GM21786 (cell line): ENCODE measurements around the gene ZNF862.
A peak's percentile ranks its signal among the peaks of the same experiment; 100 is the strongest.

Experiments used
- ATAC-seq: cut with Tn5 transposase; IDR thresholded peaks from one replicate; pipeline ENCODE4 v1.9.1; 2021; ENCODE audit not compliant: unreplicated experiment

Gene ZNF862

DNA sequence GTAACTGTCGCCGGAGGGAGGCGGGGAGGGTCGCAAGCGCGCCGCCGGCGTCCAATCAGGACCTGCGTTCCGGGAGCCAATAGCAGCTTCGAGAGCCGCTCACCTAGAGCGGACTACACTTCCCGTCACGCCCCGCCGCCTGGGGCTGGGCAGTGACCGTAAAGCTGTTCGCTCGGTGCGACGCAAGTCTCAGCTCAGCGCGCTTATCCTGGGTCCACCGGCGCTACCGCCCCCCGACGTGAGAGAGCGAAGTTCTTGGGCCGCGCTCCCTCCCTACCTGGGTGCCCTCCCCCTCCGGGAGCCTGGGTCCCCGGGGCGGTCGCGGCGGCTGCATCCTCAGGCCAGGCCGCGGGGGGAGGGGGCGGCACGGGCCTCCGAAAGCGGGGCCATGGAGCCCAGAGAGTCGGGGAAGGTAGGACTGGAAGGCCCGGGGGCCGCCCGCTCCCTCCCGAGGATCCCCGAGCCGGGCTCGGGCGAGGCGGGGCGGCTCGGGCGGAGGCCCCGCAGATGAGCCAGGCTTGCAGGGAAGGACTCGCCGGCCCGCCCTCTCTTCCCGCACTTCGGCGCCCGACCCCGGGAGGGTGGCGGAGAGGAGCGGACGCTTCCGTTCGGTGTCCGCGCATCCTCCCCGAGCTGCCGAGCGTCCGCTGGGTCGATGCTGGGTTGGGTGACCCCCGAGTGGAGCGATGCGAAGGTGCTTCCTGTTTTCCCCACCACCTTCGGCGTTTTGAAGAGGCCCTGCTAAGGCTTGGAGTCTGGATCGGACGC, at the start of gene ZNF862:
ZNF862 (plus strand) TSS at position 152 of the 768 bp plus-strand sequence; CDS start at position 389, 237 bp downstream.
- ATAC-seq = peak; percentile 98

DNA sequence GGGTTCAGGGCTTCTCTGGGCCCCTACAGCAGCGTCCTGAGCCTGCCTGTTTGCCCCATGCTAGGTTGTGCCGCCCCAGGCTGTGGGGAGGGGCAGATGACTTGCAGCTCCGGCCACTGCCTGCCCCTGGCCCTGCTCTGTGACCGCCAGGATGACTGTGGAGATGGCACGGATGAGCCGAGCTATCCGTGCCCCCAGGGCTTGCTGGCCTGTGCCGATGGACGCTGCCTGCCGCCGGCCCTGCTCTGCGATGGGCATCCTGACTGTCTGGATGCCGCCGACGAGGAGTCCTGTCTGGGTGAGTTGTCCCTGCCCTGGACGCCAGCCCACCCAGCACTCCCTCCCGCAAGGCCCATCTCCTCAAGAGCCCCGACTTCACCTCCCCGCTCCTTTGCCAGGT, 49.1 kb upstream of the ZNF862 start:
- ATAC-seq = no peak

DNA sequence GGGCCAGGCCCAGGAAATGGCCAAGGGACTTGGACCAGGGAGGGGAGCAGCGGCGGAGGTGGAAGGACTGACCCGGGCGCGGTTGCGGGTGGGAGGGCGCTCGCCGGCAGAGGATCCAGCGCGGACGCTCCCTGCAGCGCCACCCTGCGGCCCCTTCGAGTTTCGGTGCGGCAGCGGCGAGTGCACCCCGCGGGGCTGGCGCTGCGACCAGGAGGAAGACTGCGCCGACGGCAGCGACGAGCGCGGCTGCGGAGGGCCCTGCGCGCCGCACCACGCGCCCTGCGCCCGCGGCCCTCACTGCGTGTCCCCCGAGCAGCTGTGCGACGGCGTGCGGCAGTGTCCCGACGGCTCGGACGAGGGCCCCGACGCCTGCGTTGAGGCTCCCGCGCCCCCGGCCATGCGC, 48.0 kb upstream of the ZNF862 start:
- no peak for ATAC-seq

DNA sequence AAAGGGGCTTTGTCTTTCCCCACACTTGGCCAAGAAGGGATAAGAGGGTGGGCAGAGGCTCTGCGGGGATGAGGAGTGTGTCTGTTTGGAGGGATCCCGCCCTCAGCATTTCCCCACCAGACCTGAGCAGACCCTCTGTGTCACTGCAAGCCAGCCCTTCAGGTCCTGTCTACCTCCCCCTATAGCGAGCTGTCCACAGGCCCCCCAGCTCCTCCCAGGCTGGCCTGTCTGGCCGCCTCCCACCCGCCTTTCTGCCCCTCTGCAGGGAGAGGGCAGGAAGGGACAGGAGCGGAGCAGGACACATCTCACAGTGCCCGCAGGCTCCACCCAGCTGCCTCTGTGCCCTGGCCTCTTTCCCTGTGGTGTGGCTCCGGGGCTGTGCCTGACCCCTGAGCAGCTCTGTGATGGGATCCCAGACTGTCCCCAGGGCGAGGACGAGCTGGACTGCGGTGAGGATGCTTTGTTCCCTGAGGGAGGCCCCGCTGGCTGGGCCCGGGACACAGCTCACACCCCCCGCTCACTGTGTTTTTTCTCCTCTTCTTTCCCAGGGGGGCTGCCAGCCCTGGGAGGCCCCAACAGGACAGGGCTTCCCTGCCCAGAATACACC, 47.3 kb upstream of the ZNF862 start:
- ATAC-seq = no peak

DNA sequence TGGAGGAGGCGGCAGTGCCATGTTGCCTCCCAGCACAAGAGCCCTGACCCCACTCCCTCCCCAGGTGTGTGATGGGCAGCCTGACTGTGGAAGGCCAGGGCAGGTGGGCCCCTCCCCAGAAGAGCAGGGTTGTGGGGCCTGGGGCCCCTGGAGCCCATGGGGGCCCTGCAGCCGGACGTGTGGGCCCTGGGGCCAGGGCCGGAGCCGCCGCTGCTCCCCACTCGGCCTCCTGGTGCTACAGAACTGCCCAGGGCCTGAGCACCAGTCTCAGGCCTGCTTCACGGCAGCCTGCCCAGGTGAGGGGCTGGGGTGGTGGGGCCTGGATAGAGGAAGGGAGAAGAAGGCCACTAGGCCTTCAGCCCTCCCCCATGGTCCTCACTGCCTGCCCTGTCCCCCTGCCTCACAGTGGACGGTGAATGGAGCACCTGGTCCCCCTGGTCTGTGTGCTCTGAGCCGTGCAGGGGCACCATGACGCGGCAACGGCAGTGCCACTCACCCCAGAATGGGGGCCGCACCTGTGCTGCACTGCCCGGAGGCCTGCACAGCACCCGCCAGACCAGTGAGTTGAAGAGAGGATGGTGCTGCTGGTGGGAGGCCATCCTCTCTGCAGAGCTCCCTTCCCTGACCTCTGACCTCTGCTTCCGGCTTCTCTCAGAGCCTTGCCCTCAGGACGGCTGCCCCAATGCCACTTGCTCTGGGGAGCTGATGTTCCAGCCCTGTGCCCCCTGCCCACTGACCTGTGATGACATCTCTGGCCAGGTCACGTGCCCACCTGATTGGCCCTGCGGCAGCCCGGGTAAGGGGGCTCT, 46.6 kb upstream of the ZNF862 start:
- ATAC-seq = no peak

DNA sequence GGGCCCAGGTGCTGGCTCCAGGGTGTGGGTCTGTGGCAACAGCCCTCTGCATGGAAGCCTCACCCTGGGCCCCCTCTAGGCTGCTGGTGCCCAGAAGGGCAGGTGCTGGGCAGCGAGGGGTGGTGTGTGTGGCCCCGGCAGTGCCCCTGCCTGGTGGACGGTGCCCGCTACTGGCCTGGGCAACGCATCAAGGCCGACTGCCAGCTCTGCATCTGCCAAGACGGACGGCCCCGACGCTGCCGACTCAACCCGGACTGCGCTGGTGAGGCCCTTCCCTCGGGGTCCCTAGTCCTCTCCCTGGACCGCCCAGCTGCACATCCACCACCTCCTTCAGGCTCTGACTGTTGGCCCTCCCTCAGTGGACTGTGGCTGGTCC, 46.0 kb upstream of the ZNF862 start:
- no peak for ATAC-seq

DNA sequence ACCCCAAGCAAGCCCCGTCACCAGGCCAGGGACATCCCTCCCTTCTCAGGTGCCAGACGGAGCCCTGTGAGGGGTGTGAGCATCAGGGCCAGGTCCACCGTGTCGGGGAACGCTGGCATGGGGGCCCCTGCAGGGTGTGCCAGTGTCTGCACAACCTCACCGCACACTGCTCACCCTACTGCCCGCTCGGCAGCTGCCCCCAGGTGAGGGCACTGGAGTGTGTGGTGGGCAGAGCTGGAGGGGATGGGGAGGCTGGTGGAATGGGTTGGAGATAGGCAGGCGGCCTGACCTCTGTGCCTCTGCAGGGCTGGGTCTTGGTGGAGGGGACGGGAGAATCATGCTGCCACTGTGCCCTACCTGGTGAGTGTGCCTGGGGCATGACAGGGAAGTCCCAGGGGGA, 44.9 kb upstream of the ZNF862 start:
- no peak for ATAC-seq

DNA sequence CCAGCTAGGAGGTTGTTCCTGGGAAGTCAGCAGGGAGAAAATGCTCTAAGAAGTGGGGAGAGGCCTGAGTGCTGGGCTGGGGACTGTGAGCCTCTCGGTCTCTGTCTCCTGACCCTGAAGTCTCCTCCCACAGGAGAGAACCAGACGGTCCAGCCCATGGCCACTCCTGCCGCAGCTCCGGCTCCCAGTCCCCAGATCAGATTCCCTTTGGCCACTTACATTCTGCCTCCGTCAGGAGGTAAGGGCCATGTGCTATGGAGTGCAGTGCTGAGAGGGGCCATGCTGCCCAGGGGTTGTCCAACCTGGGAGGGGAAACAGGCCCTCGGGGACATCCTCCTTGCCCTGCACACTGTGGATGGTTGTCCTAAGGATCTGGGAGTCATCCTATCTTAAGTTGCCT, 43.5 kb upstream of the ZNF862 start:
- ATAC-seq = no peak

DNA sequence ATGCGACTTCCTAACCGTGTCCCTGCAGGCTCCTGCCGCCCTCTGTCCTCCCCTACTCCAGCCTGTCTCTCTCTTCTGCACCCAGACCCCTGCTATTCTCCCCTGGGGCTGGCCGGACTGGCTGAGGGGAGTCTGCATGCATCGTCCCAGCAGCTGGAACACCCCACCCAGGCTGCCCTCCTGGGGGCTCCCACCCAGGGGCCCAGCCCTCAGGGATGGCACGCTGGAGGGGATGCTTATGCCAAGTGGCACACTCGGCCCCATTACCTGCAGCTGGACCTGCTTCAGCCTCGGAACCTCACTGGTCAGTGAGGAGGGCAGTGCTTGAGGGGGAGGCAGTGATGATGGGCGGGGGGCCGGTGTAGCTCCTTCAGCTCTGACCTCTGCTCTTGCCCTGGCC, 43.0 kb upstream of the ZNF862 start:
- ATAC-seq = no peak

DNA sequence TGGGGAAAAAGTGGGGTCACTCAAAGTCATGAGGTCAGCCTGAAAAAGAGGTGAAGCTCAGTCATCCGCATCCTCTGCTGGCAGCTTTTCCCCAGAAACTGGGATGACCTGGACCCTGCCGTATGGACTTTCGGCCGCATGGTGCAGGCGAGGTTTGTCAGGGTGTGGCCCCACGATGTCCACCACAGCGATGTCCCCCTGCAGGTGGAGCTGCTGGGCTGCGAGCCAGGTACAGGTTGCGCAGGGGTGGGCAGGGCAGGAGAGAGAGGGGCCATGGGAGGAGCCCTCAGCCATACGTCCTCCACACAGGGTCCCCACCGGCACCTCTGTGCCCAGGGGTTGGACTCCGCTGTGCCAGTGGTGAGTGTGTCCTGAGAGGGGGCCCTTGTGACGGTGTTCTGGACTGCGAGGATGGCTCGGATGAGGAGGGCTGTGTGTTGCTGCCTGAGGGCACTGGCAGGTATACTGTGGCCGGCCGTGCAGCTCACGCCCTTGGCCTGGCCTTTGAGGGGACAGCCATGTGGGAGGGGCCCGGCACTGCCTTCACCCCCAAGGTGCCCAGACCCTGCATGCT, 41.8 kb upstream of the ZNF862 start:
- no peak for ATAC-seq

DNA sequence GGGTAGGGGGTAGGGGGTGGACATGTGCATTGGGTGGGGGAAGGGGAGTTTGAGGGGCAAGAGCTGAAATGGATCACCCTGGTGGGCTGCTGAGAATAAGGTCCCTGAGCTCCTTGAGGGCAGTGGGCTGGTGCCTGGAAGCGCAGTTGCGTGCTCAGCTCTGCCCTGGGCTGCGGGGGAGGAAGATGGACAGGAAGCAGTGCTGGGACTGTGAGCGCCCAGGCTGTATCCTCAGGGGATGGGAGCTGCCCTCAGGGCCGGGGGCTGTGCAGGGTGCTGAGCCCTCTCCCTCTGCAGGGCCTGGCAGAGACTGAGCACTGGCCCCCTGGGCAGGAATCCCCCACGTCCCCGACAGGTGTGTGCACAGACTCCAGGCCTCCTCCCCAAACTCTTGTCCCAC, 40.4 kb upstream of the ZNF862 start:
- ATAC-seq = no peak

DNA sequence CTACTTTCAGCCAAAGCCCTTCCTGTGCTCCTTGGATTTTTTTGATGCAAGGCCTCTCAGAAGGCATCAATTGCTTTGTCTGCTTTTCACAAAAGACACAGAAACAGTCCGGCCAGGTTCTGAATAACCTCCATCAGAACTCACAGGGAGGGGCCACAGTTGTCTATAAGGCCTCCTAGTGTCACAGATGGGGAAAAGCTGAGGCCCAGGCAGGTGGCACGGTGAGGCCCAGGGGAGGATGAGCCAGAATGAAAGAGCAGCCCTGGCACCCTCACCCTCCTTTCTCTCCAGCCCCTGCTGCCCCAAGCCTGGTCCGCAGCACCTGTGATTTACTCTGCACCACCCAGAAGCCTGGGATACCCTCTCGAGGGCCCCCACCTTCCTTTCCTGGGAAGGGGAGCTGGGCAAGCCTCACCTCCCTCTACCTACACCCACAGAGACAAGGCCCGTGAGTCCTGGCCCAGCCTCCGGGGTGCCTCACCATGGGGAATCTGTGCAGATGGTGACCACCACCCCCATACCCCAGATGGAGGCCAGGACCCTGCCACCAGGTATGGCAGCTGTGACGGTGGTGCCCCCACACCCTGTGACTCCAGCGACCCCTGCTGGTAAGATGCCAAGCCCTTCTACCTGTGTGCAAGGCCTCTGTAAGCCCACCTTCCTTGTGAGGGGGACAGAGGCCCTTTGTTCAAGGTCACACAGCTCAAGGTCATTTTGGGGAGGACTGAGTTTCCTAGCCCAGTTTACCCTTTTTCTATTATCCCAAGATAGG, 38.6 kb upstream of the ZNF862 start:
- ATAC-seq = no peak

DNA sequence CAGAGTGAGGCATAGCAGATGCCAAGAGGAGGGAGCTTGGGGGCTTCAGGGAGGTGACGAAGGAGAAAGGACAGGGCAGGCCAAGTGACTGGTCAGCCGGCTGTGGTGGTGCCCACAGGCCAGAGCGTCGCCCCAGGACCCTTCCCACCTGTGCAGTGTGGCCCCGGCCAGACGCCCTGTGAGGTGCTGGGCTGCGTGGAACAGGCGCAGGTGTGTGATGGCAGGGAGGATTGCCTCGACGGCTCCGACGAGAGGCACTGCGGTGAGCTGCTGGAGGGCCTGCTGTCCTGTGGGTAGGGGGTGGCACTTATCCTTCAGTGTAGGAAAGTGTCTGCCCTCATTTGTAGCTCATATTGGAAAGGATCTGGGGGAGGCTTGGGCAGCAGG, 38.0 kb upstream of the ZNF862 start:
- no peak for ATAC-seq

DNA sequence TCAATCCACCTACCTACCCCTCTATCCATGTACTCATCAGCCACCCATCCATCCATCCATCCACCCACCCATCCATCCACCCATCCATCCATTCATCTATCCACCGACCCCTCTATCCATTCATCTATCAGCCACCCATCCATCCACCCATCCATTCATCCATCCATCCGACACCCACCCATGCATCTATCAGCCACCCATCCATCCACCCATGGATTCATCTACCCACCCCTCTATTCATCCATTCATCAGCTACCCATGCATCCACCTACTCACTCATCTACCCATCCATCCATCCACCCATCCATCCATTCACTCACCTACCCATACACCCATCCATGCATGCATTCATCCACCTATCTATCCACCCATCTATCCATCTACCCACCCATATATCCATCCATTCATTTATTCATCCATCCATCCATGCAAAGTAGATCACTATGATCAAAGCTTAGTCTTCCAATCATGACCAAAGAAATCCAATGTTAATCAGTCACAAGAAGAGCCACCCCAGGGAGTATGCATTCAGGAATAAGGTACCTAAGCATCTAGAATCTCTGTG, 37.1 kb upstream of the ZNF862 start:
- no peak for ATAC-seq

DNA sequence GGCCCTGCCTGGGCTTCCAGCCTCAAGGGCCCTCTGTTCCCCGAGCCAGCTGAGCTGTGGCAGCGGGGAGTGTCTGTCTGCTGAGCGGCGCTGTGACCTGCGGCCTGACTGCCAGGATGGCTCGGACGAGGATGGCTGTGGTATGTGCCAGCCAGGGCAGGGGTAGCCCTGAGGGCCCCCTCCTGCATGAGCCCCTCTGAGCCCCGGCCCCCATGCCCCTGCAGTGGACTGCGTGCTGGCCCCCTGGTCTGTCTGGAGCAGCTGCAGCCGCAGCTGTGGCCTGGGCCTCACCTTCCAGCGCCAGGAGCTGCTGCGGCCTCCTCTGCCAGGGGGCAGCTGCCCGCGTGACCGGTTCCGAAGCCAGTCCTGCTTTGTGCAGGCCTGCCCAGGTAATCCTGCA, 36.4 kb upstream of the ZNF862 start:
- no peak for ATAC-seq

DNA sequence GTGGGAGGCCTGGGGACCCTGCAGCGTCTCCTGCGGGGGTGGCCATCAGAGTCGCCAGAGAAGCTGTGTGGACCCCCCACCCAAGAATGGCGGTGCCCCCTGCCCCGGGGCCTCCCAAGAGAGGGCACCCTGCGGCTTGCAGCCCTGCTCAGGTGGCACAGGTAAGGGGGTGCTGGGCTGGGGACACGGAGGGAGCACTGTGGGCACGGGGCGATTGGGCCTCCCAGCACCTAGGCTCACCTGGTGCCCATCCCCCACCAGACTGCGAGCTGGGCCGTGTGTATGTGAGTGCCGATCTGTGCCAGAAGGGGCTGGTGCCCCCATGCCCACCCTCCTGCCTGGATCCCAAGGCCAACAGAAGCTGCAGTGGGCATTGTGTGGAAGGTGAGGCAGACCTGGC, 35.2 kb upstream of the ZNF862 start:
- no peak for ATAC-seq

DNA sequence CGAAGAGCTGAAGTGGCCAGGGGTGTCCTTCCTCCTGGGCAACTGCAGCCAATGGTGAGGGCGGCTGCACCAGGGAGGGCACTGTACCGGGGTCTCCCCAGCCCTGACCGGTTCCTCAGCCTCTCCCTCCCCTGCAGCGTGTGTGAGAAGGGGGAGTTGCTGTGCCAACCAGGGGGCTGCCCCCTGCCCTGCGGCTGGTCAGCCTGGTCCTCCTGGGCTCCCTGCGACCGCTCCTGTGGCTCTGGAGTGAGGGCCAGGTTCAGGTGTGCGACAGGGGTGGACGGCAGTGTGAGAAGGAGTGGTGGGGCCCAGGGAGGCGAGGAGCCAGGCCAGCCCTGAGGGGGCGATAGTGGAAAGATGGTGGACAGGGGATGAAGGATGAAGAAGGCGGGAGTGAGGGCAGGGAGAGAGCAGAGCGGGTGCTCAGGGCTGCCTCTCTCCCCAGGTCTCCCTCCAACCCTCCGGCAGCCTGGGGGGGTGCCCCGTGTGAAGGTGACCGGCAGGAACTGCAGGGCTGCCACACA, 34.6 kb upstream of the ZNF862 start:
- no peak for ATAC-seq

DNA sequence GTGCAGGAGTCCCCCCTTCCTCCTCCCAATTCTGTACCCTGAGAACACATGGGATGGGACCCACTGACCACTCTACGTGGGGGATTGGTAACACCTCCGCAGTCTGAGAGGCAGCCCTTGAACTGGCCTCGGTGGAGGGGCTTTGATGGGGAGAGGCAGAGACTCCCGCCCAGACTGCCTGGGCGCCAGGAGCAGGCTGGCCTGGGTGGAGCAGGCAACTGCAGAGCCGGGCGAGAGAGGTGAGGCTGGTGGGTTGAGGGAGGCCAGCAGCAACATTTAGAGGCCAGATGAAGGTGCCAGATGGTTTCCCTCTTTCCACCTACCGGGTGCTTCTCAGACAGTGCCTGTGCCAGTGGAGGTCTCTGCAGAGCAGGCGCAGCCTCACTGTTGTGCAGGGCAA, 34.1 kb upstream of the ZNF862 start:
- no peak for ATAC-seq

DNA sequence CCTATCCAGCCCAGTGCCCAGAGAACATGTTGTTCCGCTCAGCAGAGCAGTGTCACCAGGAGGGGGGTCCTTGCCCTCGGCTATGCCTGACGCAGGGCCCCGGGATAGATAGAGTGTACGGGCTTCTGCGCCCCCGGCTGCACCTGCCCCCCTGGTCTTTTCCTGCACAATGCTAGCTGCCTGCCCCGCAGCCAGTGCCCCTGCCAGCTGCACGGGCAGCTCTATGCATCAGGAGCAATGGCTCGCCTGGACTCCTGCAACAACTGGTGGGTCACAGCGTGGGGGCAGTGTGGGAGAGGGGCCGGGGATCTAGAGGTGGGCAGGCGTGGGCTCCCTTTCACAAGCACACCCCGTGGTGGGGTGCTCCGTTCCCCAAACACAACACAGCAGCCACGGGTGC, 31.4 kb upstream of the ZNF862 start:
- no peak for ATAC-seq

DNA sequence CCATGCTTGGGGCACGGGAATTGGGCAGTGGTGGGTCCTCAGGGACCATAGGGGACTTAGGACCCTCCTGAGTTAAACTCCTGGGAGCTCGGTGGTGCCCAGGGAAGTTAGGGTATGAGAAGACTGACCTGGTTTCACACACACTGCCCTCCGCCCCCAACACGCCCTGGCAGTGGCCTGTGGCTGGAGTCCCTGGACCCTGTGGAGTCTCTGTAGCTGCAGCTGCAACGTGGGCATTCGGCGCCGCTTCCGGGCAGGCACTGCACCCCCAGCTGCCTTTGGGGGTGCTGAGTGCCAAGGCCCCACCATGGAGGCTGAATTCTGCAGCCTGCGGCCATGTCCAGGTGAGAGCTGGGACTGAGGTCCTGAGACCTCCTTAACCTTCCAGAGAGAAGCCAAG, 29.9 kb upstream of the ZNF862 start:
- ATAC-seq = no peak
